SKM-1 treated with dmso at 0.1 percent for 144 hours (cell line): ENCODE data around the gene CTAGE9.
"Not testable (repeated sequence)": the region's sequence is repeated elsewhere in the genome, so short reads cannot be mapped to it uniquely, and the experiment has no call there.

Source experiments
- DNase-seq: peaks from one replicate; lab custom pipeline; 2025; ENCODE audit not compliant: unreplicated experiment; lab: John Stamatoyannopoulos, UW

CTAGE9 gene

DNA sequence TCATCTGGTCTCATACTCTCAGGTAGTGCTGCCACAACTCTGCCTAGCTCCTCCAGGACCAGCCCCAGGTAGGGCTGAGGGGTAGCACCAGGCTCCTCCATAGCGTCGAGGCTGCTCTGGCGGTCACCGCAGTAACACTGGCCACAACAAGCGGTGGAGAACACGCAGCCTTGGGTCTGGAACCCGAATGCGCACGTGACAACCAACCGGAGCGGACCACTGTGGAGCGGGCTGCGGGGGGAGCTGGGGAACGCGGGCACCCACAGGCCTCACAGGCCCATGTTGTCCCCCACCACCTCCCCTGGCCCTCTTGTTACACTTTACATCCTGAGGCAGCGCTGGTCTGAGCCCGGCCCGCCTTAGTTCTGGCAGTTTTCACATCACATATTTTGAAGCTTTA, at the start of gene CTAGE9:
CTAGE9 (minus strand) TSS at position 101 of the 400 bp plus-strand sequence; CDS start at position 101, 0 bp downstream.
- not testable (repeated sequence) for DNase-seq

- DNase-seq = no peak
Observed at GRCh38 chr6:131758920-131759319, 48.1 kb upstream of the CTAGE9 start.

- DNase-seq = no peak
Observed at GRCh38 chr6:131756039-131756438, 45.2 kb upstream of the CTAGE9 start.

- no peak for DNase-seq
Observed at GRCh38 chr6:131755597-131755996, 44.8 kb upstream of the CTAGE9 start.

- DNase-seq = no peak
Observed at GRCh38 chr6:131754715-131755567, 44.1 kb upstream of the CTAGE9 start.

DNA sequence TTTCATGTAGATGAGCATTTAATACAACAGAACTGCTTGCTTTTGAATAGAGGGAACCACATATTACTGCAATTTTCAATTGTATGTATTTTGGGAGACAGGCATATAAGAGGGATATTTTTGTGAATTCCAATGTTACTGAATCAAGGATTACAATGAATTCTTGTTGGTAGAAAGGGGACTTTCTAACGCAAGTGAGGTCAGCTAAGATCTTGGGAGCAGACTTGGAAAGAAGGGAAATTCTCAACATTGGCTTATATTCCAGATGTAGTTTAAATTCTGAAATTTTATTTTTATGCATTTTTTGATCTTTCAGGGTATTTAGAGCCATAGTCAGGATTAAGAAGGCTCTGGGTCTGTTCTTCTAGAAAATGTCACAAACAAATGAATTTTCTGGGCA, 43.3 kb upstream of the CTAGE9 start:
- no peak for DNase-seq

- DNase-seq = not testable (repeated sequence)
Observed at GRCh38 chr6:131751012-131751715, 40.3 kb upstream of the CTAGE9 start.

- DNase-seq = no peak
Observed at GRCh38 chr6:131749023-131749422, 38.2 kb upstream of the CTAGE9 start.

GRCh38 chr6:131747821-131748353, 37.1 kb upstream of the CTAGE9 start:
- DNase-seq = no peak

DNA sequence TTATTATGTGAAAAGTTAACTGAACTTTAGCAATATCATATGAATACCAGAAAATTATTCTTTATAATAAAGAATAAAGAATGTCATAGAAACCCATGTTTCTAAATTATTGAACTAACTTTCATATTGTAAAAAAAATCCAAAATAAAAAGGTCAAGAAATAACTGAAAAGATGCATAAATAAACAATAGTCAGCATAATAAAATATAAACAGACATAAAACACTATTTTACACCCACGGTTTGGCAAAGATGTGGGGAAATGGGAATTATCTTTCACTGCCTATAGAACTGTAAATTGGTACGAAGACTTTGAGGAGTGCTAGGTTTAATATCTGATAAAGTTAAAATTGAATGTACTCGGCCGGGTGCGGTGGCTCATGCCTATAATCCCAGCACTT, 34.7 kb upstream of the CTAGE9 start:
- DNase-seq = no peak

GRCh38 chr6:131744432-131745287, 33.8 kb upstream of the CTAGE9 start:
- no peak for DNase-seq

DNA sequence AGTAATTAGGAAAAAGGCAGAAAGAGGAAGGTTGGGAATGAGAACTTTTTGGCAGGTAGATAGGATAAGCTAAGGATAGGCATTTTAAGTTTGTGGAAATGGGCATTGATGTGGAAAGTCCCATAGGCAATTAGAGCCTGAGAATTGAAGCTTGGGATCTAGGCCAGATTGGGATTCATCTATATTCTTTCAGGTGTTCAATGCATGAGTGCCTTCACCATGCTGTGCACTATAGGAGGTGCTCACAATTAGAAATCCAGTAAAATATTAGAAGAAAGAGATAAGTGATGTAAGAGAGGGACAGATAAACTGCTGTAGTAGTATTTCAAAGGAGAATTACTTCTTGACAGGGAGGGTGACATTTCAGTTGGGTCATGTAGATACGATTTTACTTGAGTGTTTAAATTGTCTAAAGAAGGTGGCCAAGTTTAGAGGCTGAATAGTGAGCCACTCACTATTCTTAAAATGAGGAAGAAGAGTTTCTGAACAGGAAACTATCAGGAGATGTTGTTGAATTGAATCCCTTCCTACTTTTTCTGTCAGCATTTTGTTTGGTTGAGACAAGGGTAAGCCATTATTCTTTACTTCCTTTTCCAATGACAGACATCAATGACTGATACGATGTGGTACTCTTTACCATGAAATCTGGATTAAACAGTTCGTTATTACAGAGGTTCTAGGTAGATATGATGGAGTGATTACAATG, 31.0 kb upstream of the CTAGE9 start:
- peak; percentile 10 for DNase-seq

DNA sequence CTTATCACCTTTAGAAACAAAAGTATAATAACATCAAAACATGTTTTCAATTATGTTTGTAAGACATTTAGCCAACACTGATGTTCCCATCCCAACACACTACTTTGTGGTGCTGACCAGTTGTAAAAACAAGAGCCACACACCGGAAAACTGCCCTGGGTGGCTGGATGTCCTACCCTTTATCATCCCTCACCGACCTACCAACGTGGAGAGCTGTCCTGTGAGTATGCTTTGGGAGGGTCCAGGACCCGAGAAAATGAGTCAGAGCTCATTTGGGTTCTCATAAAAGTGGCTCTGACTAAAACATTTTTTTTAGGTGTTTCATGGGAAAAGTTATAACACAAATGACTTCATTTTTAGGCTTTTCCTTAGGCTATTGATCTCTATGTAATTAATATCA, 29.3 kb upstream of the CTAGE9 start:
- no peak for DNase-seq

DNA sequence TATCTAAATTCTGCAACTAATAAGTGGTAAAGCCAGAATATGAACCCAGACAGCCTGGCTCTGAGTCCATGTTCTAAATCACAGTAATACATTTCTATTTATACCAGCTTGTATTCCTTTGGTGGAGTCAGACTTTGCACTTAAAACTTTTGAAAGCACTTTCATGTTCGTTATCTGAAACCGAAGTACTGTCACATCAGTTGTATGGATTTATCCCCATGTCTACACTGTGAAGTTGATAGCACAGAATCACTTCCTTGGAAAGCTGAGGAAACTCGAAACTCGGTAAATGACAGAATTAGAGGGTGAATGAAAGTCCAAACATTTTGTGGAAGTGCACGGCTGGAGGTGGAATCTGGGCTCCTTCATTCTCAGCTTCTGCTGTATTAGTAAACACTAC, 28.3 kb upstream of the CTAGE9 start:
- no peak for DNase-seq

DNA sequence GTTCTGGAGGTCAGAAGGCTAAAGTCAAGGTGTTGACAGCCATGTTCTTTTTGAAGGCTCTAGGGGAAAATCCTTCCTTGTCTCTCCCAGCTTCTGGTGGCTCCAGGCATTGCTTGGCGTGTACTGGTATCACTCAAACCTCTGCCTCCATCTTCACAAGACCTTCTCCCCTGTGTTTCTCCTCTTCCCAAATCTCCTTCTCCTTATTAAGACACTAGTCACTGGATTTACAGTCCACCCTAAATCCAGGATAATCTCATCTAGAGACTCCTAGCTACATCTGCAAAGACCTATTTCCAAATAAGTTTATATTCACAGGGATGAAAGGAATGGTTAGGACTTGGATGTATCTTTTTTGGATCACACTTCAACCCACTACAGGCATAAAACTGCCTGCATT, 26.0 kb upstream of the CTAGE9 start:
- DNase-seq = no peak

DNA sequence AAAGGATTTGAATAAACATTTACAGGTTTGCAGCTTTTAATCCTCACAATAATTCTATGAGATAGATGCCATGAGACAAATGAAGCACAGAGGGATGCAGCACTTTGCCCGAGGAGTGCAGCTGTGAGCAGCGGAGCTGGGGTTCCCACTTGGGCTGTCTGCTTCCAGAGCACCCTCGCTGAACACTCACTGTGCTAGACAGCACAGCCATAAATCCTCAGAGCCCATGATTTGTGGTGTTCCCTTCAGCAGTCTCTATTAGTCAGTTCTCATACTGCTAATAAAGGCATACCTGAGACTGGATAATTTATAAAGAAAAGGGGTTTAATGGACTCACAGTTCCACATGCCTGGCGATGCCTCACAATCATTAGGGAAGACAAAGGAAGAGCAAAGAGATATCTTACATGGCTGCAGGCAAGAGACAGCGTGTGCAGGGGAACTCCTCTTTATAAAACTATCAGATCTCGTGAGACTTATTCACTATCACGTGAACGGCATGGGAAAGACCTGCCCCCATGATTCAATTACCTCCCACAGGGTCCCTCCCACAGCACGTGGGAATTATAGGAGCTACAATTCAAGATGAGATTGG, 25.3 kb upstream of the CTAGE9 start:
- no peak for DNase-seq

- DNase-seq = no peak
Observed at GRCh38 chr6:131733376-131734016, 22.7 kb upstream of the CTAGE9 start.

DNA sequence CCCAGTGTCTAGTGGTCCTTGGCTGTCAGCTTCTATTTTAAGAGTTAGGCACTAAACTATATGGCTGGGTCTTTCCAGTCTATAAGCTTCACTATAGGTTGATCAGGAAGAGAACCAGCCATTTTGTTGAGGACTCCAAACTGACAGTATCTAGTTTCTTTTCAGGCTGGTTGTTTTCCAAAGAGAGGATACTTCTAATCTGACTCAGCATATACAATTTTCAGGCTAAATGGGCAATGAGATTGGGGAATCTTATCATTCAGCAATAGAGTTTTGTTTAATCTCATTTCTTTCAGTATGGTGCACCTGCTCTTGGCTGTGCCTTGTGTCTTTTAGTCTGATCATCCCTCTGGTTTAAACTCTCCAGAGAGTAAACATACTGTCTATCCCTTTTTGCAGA, 20.4 kb upstream of the CTAGE9 start:
- no peak for DNase-seq

- DNase-seq = peak; percentile 21
Observed at GRCh38 chr6:131730264-131730663, 19.4 kb upstream of the CTAGE9 start.

- DNase-seq = no peak
Observed at GRCh38 chr6:131729550-131729949, 18.7 kb upstream of the CTAGE9 start.
